AG09319 (cell line): ENCODE results near the gene ARHGEF16.

Source experiments
- DNase-seq: peaks from one replicate; pipeline ENCODE4 v3.0.0-alpha.2; 2010; ENCODE audit warnings: low read depth; ENCODE audit errors: extremely low read depth
- CTCF ChIP-seq: IDR thresholded peaks from 2 replicates; pipeline ENCODE4 v1.5.1; 2011; ENCODE audit warnings: low read depth, mild to moderate bottlenecking, inconsistent platforms, low read length, moderate library complexity

Gene ARHGEF16

GRCh38 chr1:3439346-3440299 lies 14.8 kb upstream of the ARHGEF16 start:
- DNase-seq: no peak
- no peak for TF ChIP-seq CTCF

GRCh38 chr1:3440300-3440681 lies 14.2 kb upstream of the ARHGEF16 start:
- DNase-seq: no peak
- no peak for TF ChIP-seq CTCF

DNA sequence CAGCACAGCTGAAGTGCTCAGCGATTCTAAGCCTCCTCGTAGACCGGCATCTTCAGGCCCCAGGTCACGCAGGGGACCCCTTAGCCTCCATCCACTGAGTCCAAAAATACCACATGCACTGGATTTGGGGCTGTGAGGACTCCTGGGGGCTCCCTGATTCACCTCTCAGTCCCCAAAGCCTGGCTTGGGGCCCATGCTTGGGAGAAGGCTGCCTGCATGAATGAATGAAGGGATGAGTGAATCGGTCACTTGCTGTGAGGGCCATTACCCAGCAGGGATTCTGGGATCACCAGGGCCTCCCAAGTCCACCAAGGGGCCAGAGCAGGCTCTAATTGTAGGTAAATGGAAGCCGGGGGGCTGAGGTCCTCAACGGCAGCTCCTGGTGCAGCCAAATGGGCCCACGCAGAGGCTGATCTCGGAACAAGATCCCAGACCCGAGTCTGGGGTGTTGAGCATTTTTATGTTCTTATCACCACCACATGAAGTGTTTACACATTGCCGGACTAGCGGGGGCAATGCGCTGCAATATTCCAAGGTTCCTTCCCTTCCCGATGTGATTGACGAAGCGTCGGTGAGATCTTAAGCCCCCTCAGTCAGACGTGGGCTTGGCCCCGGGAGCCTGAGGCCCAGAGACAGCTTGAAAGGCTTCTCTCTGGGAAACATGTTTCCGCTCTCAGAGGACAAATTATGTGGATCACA lies 13.6 kb upstream of the ARHGEF16 start:
- DNase-seq: no peak
- TF ChIP-seq CTCF: no peak

- no peak for TF ChIP-seq CTCF
- DNase-seq: no peak
Observed at GRCh38 chr1:3441410-3441847, 13.0 kb upstream of the ARHGEF16 start.

- no peak for DNase-seq
- no peak for TF ChIP-seq CTCF
Observed at GRCh38 chr1:3441880-3442279, 12.6 kb upstream of the ARHGEF16 start.

DNA sequence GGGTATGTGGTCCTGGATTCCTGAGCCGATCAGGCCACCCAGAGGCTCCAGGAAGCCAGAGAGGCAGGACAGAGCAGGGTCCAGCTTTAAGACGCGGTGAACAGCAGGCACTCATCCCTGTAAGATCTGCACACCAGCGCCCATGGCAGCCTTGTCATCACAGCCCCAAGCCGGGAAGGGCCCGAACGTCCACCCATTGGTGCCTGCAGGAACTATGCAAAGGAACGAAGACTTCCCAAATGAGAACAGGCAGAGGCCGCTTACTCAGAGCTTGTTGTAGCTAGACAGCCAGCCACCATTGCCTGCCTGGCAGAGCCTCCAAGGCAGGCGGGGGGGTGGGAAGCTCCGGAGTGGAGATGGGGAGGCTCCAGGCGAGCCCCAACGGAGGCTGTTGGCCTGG lies 12.1 kb upstream of the ARHGEF16 start:
- DNase-seq: no peak
- no peak for TF ChIP-seq CTCF

GRCh38 chr1:3442901-3443300 lies 11.6 kb upstream of the ARHGEF16 start:
- TF ChIP-seq CTCF: no peak
- DNase-seq: no peak
